OCI-LY1 (cell line): ENCODE measurements around the gene FIBP.

Experiments
- EZH2 ChIP-seq: fragments of 200-600 bp; sonication (generic), shearing (Covaris generic); IDR thresholded peaks from 2 replicates; pipeline ENCODE4 v1.8.0; 2017; ENCODE audit warnings: borderline replicate concordance, mixed run types, mild to moderate bottlenecking, antibody characterized with exemption, low read length, moderate library complexity, mixed read lengths
- TF ChIP-seq, protein P1 (sequence below): fragments of 200-600 bp; sonication (generic), shearing (Covaris generic); IDR thresholded peaks from 2 replicates; pipeline ENCODE4 v1.5.1; 2017; ENCODE audit warnings: mild to moderate bottlenecking, antibody characterized with exemption, low read length, moderate library complexity, mixed read lengths

DNA sequence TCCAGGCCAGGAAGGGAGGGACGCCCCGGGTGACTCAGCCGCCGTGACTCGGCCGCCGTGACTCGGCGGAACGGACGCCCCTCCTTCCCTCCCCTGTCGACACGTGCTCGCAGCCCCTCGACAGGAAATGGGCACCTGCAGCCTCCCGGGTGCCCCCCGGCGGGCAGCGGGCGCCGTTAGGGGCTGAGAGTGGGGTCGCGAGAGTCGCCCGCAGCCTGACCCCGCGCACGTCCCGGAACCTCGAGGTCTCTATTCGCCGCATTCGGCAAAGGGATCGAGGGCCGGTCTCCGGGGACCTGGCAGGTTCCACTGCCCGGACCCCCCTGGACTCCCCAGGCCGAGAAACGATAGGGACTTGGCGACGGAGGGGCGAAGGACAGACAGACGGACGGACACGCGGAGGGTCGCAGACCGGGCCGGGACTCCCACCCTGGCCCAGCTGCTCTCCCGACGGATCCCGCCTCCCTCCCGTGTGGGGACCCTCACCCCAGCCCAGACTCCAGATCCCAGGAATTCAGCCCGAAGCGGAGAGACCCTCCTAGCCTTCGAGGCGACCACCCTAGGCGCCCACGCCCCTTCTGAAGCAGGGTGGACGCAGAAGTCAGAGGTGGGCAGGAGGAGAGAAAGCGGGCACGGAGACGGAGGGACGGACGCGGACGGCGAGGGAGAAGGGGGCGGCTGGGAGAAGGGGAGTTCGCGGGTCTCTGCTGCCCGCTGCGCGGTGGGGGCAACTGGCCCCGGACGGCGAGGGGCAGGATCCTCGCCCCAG, 11.3 kb upstream of the FIBP start:
- TF ChIP-seq, protein P1, sequence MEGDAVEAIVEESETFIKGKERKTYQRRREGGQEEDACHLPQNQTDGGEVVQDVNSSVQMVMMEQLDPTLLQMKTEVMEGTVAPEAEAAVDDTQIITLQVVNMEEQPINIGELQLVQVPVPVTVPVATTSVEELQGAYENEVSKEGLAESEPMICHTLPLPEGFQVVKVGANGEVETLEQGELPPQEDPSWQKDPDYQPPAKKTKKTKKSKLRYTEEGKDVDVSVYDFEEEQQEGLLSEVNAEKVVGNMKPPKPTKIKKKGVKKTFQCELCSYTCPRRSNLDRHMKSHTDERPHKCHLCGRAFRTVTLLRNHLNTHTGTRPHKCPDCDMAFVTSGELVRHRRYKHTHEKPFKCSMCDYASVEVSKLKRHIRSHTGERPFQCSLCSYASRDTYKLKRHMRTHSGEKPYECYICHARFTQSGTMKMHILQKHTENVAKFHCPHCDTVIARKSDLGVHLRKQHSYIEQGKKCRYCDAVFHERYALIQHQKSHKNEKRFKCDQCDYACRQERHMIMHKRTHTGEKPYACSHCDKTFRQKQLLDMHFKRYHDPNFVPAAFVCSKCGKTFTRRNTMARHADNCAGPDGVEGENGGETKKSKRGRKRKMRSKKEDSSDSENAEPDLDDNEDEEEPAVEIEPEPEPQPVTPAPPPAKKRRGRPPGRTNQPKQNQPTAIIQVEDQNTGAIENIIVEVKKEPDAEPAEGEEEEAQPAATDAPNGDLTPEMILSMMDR = no peak
- no peak for TF ChIP-seq EZH2
